ENCODE data around the gene CGB1. TPM values are rescaled to one million over a fixed set of nuclear protein-coding genes. Genes with fewer than 3 reads are reported as not detected.
A peak's percentile ranks its signal among the peaks of the same experiment; 100 is the strongest.

The CGB1 gene
- total and polyA plus RNA-seq, 9 of the 15 experiments (the other 6 are each of a cell fraction or from before 2014, with no cell fraction given), result not detected

DNA sequence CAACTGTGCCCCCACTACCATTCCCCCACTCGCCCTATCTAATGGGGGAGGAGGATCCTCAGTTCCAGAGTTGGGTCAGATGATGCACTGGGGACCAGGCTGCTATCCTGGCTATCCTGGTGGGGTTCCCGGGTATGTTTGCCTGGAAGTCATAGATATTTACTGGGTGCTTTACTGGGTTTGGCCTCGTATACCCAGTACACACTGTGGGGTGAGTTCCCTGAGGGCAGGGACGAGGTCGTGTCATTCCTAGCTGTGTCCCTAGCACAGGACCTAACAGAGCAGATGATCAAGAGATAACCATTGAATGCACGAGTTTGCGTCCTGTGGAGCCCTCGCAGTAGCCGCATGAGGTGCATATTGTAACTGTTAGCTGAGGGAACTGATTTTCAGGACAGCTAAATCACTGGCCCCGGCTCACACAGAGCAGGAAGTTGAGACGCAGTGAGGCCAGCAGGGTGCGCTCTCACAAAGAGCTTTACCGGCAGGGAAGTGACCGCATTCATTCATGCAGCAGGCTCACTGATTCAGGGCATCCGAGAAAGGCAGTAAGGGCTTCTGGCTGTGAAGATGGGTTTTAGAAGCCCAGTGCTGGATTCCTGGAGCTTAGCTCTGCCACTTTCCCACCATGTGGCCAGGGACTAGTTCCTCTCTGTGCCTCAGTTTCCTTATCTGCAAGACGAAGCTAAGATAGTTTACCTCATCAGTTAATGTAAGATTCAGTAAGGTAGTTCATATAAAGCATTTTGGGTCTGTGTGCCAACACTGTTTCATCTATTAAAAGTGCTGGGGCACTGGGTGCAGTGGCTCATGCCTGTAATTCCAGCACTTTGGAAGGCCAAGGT lies 37.0 kb downstream of the CGB1 start:
- intact Hi-C loops (cut with micrococcal nuclease), result loop anchor here (2.0 to 10.0 kb wide), 3 partner anchors 75 to 225 kb away; partner anchors contain the start of genes HRC and TRPM4
- in situ Hi-C loops (cut with MboI), result no loop called here
- ATAC-seq (peak; percentile 87), FAIRE-seq (peak; percentile 80), DNase-seq (ENCODE audit: extremely low read depth in 1 of 4, low spot score in 3 of 4) (peak; percentile 40 to 74 (median 58))
- Histone ChIP-seq H3K9ac (ENCODE audit: insufficient read depth in 1 of 2, low read depth in 2 of 2, low read length in 2 of 2) (no peak overlapping the region), H3K79me2 (ENCODE audit: control insufficient read depth, insufficient read depth, low read length) (peaks cover 50% of the 10 kb centered on the region), H3K36me3 (ENCODE audit: control insufficient read depth, insufficient read depth, low read length) (peaks cover 75% of the 10 kb centered on the region), H3K9me3 (replicated peaks; ENCODE audit: control insufficient read depth, insufficient read depth, low read depth, low read length) (no peaks in the 10 kb centered on the region), H3K27ac (ENCODE audit: extremely low read depth, low read depth, low read length) (no peak overlapping the region), H3K4me2 (ENCODE audit: insufficient read depth, low read length) (no peak overlapping the region), H3K9me1 (ENCODE audit: control insufficient read depth, insufficient read depth, low read length) (no peaks in the 10 kb centered on the region), H2AFZ (ENCODE audit: low read depth, low read length) (no peak overlapping the region), H3K4me3 (no peak overlapping the region), H3K4me1 (replicated peaks in 1 of 2; ENCODE audit: control insufficient read depth in 2 of 2, insufficient read depth in 2 of 2, low read length in 2 of 2) (peaks cover 0 to 8% of the 10 kb centered on the region in 2 experiments; a peak in 4 of 5 replicates), H4K20me1 (replicated peaks; ENCODE audit: control insufficient read depth, insufficient read depth, low read length) (0 out of 2 replicates have a peak, but pooled peaks cover 5% of the 10 kb centered on the region), H3K27me3 (ENCODE audit: control insufficient read depth in 2 of 2, insufficient read depth in 2 of 2, low read length in 2 of 2) (no peaks in the 10 kb centered on the region)
- no TSS peak for BruUV-seq (replicated peaks)
- ChIA-PET POLR2A (interaction anchor here (0.5 to 1.2 kb wide), 6 partner anchors 10 to 211 kb away, joined by 3 to 6 read pairs (median 3); partner anchors contain the start of gene NUCB1), CTCF (ENCODE audit: low intra/inter-chr PET ratio) (interaction anchor here (1.0 to 1.3 kb wide), 2 partner anchors 145 to 227 kb away, joined by 3 read pairs; no protein-coding TSS in a partner anchor)
- 68% methylated on average over 16 of the region's 16 CpGs for WGBS (ENCODE audit: insufficient coverage, low coverage, missing lambda C conversion rate)
- peak in 1 of 2 experiments; percentile 60; a peak in 2 of 4 replicates for TF ChIP-seq KDM1A (IDR thresholded peaks at IDR 0.05)
- no peak for TF ChIP-seq SIN3A (IDR thresholded peaks at IDR 0.05; ENCODE audit: borderline replicate concordance in 2 of 2, control insufficient read depth in 1 of 2, low read depth in 2 of 2, low read length in 2 of 2)
- TF ChIP-seq NR4A1 (CRISPR knock-in tag; IDR thresholded peaks at IDR 0.05), result no peak
- no peak for TF ChIP-seq NR4A1 (tag; IDR thresholded peaks at IDR 0.05)
- TF ChIP-seq BRD9 (IDR thresholded peaks at IDR 0.05; ENCODE audit: low read depth, partially characterized antibody), result no peak
- TF ChIP-seq, protein P1, sequence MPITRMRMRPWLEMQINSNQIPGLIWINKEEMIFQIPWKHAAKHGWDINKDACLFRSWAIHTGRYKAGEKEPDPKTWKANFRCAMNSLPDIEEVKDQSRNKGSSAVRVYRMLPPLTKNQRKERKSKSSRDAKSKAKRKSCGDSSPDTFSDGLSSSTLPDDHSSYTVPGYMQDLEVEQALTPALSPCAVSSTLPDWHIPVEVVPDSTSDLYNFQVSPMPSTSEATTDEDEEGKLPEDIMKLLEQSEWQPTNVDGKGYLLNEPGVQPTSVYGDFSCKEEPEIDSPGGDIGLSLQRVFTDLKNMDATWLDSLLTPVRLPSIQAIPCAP (CRISPR knock-in tag; IDR thresholded peaks at IDR 0.05; ENCODE audit: borderline replicate concordance), result no peak
- TF ChIP-seq ZNF174 (CRISPR knock-in tag; IDR thresholded peaks at IDR 0.05), result no peak
- TF ChIP-seq MAX (CRISPR knock-in tag; IDR thresholded peaks at IDR 0.05), result 0 out of 2 replicates have a peak, but pooled peaks have one; percentile 16
- TF ChIP-seq CCAR2 (IDR thresholded peaks at IDR 0.05; ENCODE audit: low read depth, low read length), result no peak
- no peak for TF ChIP-seq HDAC3 (IDR thresholded peaks at IDR 0.05; ENCODE audit: borderline replicate concordance, partially characterized antibody)
- TF ChIP-seq ZNF212 (CRISPR knock-in tag; IDR thresholded peaks at IDR 0.05), result no peak
- peak; percentile 41; the same call in 1 of the 2 replicates for TF ChIP-seq SP1 (CRISPR knock-in tag; IDR thresholded peaks at IDR 0.05)
- no peak for TF ChIP-seq ZNF354B (CRISPR knock-in tag; IDR thresholded peaks at IDR 0.05)
- TF ChIP-seq ZBTB34 (CRISPR knock-in tag; IDR thresholded peaks at IDR 0.05), result no peak
- peak; percentile 53 for TF ChIP-seq ELF1 (tag; IDR thresholded peaks at IDR 0.05)
- TF ChIP-seq TEAD4 (IDR thresholded peaks at IDR 0.05; ENCODE audit: low read length), result no peak
- TF ChIP-seq TEAD4 (CRISPR knock-in tag; IDR thresholded peaks at IDR 0.05; ENCODE audit: borderline replicate concordance), result no peak
- peak; percentile 45; the same call in 1 of the 2 replicates for TF ChIP-seq BCOR (IDR thresholded peaks at IDR 0.05)
- no peak for TF ChIP-seq SLC30A9 (CRISPR knock-in tag; IDR thresholded peaks at IDR 0.05)

Data from K562 (cell line).